GM19023 (cell line): Measurements from ENCODE around the gene NUP210L.
A peak's percentile ranks its signal among the peaks of the same experiment; 100 is the strongest.

Experiments
- ATAC-seq: cut with Tn5 transposase; IDR thresholded peaks from one replicate; pipeline ENCODE4 v1.9.1; 2021; ENCODE audit warnings: mild to moderate bottlenecking, moderate library complexity; ENCODE audit not compliant: unreplicated experiment

The NUP210L gene

DNA sequence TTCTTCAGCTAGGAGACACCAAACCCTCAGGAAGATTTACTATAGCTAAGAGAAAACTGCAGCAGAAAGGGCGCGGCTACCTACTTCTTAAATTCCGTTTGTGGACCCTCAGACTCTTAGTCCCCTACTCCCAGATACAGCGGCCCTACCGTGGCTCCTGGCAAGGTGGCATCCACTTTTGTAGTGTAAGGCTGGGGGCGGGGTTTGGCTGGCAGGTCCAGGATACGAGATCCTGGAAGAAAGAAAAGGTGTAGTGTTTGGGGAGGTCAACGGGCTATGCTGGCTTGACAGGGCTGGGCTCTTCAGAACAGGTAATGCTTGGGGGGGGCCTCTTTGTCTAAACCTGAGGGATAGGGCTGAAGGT, 186.9 kb downstream of the NUP210L start:
- ATAC-seq = no peak

DNA sequence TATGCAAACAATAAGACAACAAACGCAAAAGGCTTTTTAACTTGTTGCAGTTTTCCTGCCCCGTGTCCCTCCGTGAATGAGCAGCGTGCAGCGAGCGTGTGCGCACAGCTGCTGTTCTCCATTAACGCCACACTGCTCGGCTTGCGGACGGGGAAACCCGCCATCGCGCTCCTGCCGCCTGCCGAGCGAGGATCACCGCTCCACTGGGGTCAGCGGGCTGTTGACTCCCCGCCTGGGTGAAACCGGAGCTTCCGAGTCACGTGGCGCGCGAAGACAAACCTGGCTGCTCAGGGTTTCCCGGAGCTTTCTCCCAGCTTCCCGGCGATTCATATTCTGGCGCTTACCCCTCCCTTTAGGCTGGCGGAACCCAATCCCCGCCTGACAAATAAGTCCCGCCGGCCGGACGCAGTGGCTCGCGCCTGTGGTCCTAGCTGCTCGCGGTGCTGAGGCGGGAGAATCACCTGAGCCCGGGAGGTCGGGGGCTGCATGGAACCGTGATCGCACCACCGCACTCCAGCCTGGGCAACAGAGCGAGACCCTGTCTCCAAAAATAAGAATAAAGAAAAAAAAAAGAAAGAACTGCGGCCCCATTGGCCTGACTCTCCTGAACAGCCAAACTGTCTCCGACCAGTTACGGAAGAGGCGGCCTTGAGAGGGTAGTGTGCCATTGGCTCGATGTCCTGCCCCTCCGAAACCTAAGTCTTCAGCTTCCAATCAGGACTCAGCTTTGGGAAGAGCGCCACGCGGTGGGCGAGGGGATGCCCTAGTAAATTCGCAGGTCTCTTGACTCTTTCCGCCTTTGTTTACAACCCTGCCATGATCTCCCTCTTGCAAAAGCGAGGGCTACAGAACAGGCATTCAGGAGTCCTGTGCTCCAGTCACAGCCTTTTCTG, 187.5 kb downstream of the NUP210L start, which contains the start of gene CREB3L4:
Gene CREB3L4 (plus strand): TSS at position 796 of the 893 bp plus-strand sequence. CDS start 624 bp downstream, outside the sequence.
- peak; percentile 71 for ATAC-seq

DNA sequence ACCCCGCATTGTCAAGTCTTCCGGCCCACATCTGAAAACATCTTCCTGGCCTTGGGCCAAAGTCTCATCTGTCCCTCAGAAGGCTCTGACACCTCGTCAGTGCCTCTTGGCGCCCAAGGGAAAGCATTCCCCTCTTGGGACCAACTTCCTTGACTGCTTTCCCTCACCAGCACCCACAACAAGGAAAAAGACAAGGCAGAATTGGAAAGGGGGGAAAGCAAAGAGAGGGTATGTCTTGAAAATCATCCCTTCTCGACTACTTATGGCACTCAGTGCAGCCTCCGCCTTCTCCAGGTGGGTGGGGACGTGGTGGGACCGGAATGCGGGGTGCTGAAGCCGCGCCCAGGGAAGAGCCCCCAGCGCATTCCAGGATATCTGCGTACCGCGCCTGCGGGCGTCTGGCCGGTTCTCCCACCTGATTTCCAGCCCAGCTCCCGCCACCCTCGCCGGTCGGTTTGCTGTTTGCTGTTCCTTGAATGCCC, 191.0 kb downstream of the NUP210L start:
- ATAC-seq = peak; percentile 1

DNA sequence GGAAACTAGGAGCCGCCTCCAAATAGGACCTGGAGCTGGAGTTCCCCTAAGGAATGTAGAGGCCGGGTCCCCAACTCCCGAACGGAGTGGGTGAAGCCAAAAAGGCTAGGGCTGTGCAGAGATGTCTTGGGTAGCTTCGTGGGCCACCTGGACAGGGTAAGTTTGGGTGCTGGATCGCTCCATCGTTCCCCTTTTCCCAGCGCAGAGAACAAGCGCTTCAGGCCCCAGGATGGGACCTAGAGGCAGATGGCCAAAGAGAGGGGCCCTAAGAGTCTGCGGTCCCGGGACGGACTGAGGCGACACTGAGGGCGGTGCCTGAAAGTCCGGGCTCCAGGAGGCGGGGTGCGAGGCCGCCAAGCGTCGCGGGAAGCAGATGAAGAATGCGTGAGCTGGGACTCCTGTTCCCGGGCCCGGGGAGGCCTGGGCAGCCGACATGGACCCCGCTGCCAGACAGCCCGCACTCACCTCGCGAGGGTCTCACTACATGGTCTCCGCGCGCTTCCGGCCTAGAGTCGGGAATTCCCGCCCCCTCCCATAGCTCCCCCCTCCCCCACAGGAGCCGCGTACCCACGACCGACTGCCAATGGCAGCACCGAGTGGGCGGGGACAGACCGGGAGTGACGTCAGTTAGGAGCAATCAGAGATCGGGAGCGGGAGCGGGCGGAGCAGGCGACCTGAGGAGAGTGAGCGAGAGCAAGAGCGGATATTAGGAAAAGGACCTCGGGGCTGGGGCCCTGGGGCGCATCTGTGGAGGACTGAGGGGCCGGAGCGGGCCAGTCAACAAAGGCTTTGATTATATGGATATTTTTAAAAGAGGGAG, 191.6 kb downstream of the NUP210L start, which contains the start of gene SLC39A1:
Gene SLC39A1 (minus strand): TSS at position 508 of the 820 bp plus-strand sequence. CDS start 822 bp downstream, outside the sequence.
- peak; percentile 54 for ATAC-seq

DNA sequence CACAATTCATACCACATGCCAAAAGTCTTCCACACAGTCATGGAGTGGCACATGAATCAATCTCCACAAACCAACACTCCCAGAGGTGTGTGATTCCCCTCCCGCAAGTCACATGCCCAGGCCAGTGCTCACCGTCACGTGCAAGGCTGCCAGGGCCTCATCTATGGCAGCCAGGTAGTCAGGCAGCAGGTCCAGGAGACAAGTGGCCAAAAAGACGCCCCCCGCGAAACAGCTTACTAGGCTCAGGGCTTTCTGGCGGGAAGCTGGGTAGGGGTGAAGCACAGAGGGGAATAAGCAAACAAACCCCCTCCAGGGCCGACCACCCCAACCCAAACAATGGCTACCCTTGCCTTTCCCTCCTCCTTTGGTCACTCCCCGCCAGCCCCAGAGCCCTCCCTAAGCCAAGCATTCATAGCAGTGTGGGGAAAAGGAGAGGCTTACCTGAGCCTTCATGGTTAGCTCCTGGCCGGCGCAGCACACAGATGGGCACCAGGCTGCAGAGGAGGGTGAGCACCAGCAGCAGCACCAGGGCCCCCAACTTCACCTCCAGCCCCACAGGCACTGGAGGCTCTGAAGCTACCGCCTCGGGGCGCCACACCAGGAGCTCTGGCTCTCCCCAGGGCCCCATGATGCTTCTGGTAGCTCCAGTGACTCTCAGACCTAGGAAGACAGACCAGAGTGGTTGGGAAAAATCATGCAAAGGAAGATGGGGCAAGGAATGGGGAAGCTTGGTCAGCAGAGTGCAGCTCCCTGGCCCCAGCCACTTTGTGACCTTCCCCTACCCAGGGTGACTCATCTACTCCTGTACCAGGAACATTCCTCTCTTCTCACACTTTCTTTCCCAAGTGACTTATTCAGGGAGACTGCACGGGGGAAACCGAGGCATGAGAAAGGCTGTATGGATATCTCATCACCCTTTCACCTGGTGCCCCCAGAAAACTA, 192.5 kb downstream of the NUP210L start:
- no peak for ATAC-seq

DNA sequence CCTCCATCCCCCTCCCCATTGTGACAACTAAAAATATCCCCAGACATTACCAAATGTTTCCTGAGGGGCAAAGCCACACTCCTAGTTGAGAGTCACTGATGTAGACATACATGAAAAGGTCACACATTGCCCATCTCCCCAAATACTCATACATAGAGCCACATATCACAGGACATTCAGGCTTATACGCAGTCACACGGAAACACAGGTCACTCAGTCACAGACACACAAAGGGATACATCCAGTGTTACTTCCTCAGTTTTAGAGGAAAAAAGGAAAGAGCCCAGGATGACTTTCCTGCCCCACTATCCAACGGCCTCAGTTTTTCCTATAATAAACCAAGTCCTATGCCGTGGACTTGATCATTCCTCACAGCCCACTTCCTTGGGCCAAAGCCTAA, 193.5 kb downstream of the NUP210L start:
- ATAC-seq = no peak

DNA sequence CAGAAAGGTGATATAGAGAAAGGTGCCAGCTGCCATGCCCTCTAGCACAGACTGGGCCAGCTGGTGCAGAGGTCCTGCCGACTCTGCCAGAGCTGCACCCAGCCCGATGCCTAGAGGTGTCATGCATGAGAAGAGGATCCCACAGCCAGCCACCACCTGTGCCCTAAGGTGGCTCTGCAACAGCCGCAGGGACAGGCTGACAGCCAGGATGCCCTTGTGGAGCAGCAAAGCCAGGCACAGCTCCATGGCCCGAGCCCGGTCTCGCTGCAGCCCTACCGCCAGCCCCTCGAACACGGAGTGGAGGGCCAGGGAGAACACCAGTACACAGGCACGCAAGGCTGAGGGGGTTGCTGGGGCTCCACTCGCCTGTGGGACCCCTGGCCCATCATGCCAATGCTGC, 194.7 kb downstream of the NUP210L start:
- no peak for ATAC-seq

DNA sequence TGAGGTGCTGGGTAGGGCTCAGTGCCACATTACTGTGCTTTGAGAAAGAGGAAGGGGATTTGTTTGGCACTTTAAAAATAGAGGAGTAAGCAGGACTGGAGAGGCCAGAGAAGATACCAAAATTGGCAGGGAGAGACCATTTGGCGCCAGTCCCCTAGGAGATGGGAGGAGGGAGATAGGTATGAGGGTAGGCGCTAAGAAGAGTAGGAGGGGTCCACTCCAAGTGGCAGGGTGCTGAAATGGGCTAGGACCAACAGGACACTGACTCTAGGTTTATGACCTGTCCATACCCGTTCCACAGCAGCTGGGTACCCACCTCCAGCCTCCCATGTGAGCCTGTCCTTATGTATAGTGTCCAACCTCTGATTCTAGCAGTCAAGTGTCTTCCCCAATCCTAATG, 195.4 kb downstream of the NUP210L start:
- no peak for ATAC-seq

DNA sequence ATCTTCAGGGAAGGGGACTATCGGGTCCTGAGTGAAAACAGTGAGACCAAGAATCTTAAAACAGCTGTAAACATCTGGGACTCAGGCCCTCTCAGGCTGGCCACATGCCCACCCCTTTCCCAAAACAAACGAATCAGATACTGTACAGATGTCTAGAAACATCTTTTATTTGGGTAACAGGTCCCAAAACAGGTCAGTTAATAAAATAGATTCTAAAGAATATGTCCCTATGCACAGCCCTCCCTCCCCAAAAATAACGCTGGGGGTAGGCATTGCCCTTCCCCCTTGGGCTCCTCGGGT, 196.0 kb downstream of the NUP210L start:
- ATAC-seq = no peak

DNA sequence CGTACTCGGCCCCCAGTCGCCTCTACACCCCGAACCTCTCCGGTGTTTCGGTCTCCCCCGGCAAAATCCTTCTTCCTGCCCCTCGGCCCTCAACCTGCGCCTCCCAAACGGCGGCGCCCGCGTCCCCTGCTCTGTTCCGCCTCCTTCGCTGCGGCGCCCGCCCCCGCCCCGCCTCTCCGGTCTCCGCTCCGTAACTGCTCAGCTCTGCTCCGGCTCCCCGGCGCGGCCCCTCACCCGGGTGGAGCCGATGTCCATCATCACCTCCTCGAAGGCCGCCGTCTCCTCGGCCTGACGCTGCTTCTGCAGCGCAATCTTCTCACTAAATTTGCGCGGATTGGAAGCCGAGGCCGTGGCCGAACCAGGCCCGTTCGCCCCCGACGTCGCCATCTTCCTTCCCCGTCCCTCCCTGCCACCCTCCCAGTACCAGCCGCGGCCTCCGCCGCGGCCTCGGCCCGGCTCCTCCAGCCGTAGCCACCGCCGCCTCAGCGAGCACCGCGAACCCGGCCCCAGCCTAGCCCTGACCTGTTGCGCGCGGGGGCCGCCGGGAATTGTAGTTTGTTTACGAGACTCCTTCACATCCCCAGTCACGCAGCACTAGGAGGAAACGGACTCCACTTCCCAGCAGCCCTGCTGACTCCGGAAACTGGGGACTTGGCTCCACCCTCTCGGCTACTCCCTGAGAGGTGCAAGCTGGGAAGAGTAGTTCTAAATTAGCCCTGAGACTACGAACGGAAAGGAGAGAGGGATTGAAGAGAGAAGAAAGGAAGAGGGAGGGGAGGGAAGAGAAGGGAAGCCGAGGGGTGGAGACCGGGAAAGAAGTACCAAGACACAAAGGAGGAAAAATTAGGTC, 196.5 kb downstream of the NUP210L start, which contains the start of gene CRTC2:
Gene CRTC2 (minus strand): TSS at position 502 of the 850 bp plus-strand sequence. CDS start 115 bp downstream, at position 387.
- ATAC-seq = peak; percentile 78

DNA sequence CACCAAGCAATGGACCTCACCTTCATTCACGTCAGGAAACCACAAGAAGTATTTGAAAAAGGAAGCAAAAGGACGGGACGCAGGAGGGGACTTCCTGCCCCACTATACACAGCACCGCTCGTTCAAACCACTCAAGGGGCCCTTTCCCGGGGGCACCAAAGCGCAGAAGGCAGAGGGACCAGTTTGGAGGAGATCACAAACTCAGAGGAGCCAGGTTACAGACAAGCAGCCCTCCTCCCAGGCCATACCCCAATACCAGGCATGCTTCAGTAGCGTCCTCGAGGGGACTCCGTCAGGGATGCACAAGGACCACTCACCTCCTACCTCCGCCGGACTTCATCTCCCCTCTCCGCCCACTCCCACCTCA, 197.1 kb downstream of the NUP210L start:
- peak; percentile 5 for ATAC-seq

DNA sequence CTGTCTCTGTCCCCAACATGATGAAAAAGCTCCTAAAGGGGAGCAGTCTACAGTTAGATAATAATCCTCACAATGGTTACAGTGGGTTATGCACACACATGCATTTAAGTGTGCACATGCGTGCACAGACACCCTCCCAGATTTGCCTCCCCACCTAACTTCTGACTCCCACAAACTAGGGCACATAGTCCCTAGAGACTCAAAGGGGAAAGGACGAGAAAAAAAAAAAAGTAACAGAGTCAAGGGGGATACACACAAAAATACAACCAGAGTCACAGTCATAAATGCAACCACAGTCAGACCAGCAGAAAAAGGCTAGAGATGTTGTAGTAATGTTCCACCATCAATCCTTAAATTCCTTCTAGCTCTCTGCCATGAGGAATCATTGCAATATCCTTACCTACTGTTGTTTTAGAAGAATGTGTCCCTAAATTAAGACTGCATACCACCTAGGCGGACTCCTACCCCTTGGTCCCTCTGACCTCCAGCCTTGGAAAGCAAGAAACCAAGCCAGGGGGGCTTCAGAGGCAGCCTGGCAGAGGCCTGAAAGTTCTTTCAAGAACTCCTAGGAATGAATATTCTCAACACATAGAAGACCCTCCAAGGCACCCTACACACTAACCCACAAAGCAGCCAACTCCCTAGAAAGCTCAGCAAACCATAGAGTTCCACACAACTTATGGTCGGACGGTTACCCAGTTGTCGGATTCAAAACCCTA, 197.7 kb downstream of the NUP210L start:
- no peak for ATAC-seq

DNA sequence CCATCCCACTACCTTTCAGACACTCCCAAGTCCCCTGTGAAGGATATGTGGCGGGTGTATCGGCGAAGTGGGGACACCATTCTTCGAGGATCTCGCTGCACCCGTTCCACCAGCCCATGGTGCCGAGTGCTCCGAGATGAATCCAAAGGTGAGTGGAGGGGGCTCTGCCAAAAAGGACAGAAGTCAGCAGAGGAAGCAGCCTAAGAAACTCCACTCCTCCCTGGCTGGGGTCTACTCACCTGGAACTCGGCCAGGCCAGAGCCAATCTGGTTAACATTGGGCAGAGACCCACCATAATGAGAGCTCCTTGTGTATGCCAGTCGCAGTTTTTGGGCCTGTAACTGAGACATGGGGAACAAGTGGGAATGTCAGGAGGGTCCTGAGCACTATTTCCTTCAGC, 200.0 kb downstream of the NUP210L start:
- no peak for ATAC-seq

DNA sequence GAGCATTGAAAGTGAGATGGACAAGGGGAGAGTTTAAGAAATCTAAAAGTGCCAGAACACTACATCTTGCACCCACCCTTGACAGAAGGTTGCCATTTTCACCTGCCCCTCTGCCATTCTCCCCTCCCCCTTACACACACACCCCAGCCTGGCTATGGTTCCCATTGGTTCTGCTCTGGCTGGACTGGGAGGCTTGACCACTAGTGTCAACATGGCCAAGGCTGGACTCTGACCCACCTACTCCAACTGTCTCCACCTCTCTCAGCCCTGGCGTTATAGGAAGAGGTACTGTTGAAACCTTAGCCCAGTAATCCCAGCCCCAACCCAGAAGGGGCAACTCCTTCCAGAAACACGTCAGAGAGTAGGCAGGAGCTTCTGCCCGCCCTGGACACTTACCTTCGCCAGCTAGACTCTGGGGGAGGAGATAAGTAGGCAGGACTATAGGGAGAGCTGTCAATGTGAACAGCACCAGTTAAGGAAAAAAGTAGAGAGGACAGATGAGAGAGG, 201.0 kb downstream of the NUP210L start:
- no peak for ATAC-seq

DNA sequence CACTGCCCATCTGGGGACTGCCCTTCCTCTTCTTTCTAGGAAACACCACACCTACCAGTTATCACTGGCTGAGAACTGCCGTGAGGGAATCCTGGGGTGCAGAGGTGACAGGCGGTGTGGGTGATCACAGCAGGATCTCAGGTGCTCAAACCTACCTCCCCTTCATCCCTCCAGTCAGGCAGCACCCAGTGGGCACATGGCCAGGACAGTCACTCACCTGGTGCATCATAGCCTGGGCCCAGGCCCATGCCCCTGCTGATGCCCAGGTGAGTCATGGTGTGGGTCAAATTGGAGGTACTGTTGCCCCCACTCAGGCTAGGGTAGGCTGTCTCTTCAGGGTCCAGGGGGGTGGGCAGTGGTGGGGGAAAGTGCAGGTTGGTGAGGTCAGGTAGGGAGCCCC, 203.1 kb downstream of the NUP210L start:
- ATAC-seq = no peak

DNA sequence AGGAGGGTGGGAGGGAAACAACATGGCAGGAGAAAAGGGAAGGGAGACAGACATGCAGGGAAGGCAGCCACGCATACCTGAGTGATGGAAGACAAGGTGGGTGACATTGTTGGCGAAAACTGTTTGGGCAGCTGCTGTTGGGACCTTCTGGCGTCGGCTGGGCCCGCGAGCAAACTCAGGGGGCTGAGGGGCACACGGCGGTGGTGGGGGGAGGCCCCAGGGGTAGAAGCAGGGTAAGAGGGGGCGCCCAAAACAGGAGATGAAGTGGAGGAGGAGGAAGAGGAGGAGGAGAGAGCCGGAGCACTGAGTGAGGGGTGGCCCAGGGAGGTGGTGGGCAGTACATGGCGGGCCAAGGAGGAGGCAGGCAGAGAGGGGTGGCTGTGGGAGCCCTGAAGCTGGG, 203.7 kb downstream of the NUP210L start:
- no peak for ATAC-seq

DNA sequence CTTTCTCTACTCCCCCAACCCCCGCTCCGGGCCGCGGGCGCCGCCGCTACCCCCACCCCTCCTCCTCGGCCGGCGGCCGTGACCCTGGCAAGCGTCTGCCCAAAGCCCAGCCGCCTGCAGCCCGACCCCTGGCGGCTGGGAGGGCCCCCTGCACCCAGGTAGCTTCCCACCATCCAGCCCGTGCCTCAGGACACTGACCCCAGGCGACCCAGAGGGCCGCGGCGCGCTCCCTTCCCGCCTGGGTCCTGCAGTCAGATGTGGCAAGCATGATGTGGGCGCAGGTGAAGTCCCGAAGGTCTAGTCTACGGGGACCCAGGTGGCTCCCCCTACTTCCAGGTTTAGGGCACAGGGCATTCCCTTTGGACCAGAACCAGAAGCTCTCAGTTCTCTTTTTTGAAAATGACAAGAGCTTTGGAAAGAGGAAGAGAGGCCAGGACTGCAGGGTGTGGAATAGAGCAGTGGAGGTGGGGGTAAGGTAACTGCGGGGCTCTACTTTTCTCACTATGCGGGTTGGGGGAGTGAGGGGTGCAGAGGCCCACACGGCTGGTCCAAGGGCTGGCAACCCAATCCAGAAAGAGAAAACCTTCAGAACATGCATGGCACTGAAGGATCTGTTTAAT, 208.1 kb downstream of the NUP210L start, which contains the start of gene DENND4B:
Gene DENND4B (minus strand): TSS at position 97 of the 620 bp plus-strand sequence. CDS start 2,344 bp downstream, outside the sequence.
- ATAC-seq = peak; percentile 67
